ENCODE measurements around the gene RPF1.
"Not testable (repeated sequence)": the region's sequence is repeated elsewhere in the genome, so short reads cannot be mapped to it uniquely, and the experiment has no call there.

The RPF1 gene

GRCh38 chr1:84493747-84494146 lies 14.7 kb downstream of the RPF1 start:
- DNase-seq (no peak), ATAC-seq (peak; percentile 19)

- DNase-seq (no peak), ATAC-seq (no peak)
These were observed 17.4 kb downstream of the RPF1 start for GRCh38 chr1:84496498-84496897.

- no peak for ATAC-seq
- DNase-seq = no peak
These were observed 18.7 kb downstream of the RPF1 start for GRCh38 chr1:84497631-84498275.

GRCh38 chr1:84502927-84503326 lies 23.9 kb downstream of the RPF1 start:
- no peak for DNase-seq
- ATAC-seq = no peak

- peak; percentile 53 for ATAC-seq
- DNase-seq = no peak
These were observed 25.8 kb downstream of the RPF1 start for GRCh38 chr1:84504580-84505492.

DNA sequence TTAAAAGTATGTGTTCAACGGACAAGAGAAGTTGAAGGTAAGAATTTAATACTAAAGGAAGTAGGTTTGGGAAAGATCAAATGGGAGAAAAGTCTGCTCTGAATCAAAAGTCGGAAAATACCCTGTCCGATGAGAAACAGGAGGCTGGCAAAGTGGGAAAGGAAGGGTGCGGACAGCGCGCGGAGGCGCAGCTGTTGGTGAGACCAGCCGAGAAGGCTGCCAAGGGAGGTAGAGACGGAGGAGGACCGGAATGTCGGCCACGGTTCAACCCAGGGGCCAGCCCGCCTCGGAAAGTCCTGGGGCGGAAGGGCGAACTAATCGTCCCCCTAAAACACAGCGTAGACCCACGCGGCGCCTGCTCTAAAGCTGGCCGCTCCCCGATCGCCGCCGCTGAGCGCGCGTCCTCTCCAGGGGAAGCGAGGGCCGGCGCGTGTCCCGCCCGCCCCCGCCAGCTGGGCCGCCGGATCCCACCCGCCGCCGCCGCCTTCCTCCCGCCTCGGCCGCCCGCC lies 26.5 kb downstream of the RPF1 start:
- DNase-seq (no peak), ATAC-seq (peak; percentile 13)

DNA sequence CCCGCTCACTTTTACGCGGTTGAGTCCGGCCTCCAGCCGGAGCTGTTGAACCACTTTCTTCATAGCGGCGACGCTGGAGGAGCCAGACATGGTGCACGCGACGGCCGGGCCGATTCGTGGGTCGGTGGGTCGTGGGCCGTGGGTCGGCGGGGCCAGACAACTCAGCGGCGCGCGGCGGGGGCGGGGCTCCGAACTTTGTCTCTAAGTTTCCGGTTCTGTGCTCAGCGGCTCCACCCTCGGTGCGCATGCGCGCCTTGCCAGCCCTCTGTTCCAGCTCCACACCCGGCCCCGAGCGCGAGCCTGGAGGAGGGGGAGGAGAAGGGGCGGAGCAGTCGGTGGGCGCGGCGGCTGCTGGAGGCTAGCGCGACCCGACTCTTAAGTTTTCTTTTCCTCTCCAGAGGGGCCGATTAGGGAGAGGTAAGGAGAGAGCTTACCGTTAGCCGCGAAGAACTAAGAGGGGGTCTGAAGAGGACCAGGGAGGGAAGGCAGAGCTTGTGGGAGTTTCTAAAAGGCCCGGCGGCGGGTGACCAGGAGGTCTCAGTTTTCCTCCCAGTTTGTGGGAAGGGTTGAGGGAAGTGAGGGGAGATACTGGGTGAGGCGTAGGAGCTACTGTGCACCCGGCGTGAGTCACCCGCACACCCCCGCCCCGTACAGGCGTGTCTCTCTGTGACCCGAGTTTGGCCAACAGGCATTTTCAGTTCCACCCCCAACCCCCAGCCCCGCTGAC lies 27.1 kb downstream of the RPF1 start, which contains the start of the genes GNG5 and SPATA1:
Gene GNG5, minus strand, starts transcription at position 580 of the 727 bp plus-strand sequence. Its CDS starts 490 bp downstream, at position 90.
Gene SPATA1, plus strand, starts transcription at position 385 of the 727 bp plus-strand sequence. CDS start 9,974 bp downstream, outside the sequence.
- peak; percentile 88 for ATAC-seq

DNA sequence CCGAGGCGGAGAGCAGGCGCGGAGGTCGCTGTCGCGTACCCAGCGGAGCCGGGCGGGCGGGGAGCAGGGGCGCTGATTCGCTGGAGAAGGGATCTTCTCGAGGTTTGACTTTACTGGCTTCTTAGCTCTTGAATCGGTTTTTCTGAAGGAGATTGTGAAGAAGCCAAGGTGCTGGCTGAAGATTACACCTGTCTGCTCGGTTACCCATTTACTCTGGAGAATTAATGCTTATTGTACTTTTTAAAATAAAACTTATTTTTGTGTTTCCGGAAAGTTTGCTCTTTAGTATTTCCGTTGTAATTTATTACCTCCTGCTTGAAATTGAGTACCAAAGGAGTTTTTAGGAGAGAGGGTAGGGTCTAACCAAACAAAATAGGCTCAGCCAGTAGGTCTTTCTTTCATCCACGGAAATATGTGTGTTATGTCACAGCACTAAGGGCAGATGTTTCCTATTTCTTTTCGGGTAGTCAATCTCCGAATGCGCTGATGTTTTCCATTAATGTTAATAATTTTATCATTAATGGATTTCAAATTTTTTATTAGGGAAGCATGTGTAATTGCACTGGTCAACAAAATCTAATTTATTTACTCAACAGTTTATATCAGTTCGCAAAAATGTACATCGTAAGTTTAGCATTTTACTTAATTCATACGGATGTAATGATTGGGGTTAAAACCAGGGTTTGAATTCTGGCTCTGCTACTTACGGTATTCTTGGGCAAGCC lies 27.8 kb downstream of the RPF1 start:
- ATAC-seq (no peak), DNase-seq (no peak)

More for the DNA sequence above, 27.1 kb downstream of the RPF1 start, which contains the start of the genes GNG5 and SPATA1:
- DNase-seq = peak; percentile 98

- not testable (repeated sequence) for DNase-seq, ATAC-seq
These were observed 28.8 kb downstream of the RPF1 start for GRCh38 chr1:84507887-84508286.

GRCh38 chr1:84508510-84508909 lies 29.4 kb downstream of the RPF1 start:
- DNase-seq (no peak), ATAC-seq (no peak)

DNA sequence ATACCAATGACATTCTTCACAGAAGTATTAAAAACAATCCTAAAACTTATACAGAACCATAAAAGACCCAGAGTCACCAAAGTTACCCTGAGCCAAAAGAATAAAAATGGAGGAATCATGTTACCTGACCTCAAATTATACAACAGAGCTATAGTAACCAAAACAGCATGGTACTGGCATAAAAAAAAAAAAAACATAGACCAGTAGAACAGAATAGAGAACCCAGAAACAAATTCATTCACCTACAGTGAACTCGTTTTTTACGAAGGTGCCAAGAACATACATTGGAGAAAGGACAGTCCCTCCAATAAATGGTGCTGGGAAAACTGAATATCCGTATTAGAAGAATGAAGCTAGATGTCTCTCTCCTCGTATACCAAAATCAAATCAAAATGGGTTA lies 30.0 kb downstream of the RPF1 start:
- DNase-seq = no peak

GRCh38 chr1:84510165-84510564 lies 31.1 kb downstream of the RPF1 start:
- no peak for ATAC-seq

More for the DNA sequence above, 30.0 kb downstream of the RPF1 start:
- no peak for ATAC-seq

DNA sequence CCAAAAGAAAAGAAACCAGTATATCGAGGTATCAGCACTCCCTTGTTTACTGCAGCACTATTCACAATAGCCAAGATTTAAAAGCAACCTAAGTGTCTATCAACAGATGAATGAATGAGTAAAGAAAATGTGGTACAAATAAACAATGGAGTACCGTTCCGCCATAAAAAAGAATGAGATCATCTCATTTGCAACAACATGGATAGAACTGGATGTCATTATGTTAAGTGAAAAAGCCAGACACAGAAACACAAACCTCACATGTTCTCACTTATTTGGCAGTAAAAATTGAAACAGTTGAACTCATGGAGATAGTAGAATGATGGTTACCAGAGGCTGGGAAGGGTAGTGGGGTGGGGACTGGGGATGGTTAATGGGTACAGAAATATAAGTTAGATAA lies 31.6 kb downstream of the RPF1 start:
- DNase-seq (no peak), ATAC-seq (no peak)

More at GRCh38 chr1:84510165-84510564, 31.1 kb downstream of the RPF1 start:
- no peak for DNase-seq

- ATAC-seq (no peak), DNase-seq (no peak)
These were observed 45.5 kb downstream of the RPF1 start for GRCh38 chr1:84524590-84524989.

DNA sequence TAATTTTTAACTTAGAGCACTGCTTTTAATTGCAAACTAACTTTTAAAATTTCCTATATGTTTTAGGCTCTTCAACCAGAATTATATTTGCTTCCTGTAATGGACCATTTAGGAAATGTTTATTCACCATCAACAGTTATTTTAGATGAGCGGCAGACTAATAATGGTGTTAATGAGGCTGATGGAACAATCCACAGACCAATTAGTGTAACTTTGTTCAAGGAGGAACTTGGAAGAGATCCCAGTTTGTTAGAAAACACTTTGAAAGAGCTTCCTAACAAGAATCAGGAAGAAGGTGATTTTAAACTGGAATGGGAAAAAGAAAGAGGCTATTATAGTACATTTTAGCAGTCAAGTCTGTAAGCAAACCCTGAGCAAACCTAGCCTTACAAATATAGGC lies 46.7 kb downstream of the RPF1 start:
- no peak for DNase-seq

GRCh38 chr1:84538599-84538998 lies 59.5 kb downstream of the RPF1 start:
- no peak for ATAC-seq
- DNase-seq = no peak

More for the DNA sequence above, 46.7 kb downstream of the RPF1 start:
- ATAC-seq = no peak

GRCh38 chr1:84539972-84540371 lies 60.9 kb downstream of the RPF1 start:
- no peak for DNase-seq
- no peak for ATAC-seq

DNA sequence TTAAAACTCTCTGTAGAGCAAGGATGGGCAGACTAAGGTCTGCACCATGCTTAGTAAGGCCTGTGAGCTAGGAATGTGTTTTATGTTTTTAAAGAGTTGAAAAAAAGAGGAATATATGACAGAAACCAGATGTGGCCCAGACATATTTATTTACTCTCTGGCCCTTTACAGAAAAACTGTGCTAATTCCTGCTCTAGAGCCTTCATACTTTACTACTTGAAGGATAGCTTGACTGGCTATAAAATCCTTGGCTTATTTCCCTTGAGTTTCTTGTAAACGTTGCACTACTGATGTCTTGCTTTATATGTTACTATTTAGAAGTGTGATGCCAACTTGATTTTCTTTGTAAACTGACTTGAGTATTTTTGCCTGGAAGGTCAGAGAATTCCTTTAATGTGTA lies 61.7 kb downstream of the RPF1 start:
- DNase-seq (no peak), ATAC-seq (no peak)

DNA sequence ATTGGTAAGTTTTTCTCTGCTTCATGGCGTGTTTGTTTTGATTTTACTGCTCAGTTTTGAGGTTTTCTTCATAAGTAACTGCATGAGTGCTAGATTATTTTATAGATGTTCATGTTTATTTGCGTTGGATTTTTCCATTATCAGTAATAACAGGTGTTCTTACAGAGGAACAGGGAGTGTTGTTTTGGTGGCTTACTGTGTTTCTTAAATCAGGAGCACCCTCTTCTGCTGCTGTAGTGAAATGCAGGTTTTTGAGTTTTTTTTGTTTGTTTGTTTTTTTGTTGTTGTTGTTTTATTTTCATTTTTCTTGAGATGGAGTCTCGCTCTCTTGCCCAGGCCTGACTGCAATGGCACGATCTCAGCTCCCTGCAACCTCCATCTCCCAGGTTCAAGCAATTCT lies 62.6 kb downstream of the RPF1 start:
- DNase-seq = no peak
- ATAC-seq = no peak

Data from stimulated activated naive CD8-positive, alpha-beta T cell treated with anti-CD3 and anti-CD28 coated beads, Interleukin-15, Interleukin-2, amounts not matched to agents 100 U/mL and 50 U/mL, for 24 hours (primary cell).